GM18505 (cell line): Measurements from ENCODE around the gene SHF.
"Not testable (repeated sequence)": the region's sequence is repeated elsewhere in the genome, so short reads cannot be mapped to it uniquely, and the experiment has no call there.

ENCODE experiments used
- ATAC-seq: cut with Tn5 transposase; IDR thresholded peaks from one replicate; pipeline ENCODE4 v1.9.1; 2021; ENCODE audit not compliant: unreplicated experiment
- POLR2A ChIP-seq: IDR thresholded peaks from 4 replicates; pipeline ENCODE4 v1.6.1; 2011; ENCODE audit warnings: borderline replicate concordance; ENCODE audit not compliant: insufficient read depth, insufficient read length; ENCODE audit errors: extremely low read depth

The SHF gene

DNA sequence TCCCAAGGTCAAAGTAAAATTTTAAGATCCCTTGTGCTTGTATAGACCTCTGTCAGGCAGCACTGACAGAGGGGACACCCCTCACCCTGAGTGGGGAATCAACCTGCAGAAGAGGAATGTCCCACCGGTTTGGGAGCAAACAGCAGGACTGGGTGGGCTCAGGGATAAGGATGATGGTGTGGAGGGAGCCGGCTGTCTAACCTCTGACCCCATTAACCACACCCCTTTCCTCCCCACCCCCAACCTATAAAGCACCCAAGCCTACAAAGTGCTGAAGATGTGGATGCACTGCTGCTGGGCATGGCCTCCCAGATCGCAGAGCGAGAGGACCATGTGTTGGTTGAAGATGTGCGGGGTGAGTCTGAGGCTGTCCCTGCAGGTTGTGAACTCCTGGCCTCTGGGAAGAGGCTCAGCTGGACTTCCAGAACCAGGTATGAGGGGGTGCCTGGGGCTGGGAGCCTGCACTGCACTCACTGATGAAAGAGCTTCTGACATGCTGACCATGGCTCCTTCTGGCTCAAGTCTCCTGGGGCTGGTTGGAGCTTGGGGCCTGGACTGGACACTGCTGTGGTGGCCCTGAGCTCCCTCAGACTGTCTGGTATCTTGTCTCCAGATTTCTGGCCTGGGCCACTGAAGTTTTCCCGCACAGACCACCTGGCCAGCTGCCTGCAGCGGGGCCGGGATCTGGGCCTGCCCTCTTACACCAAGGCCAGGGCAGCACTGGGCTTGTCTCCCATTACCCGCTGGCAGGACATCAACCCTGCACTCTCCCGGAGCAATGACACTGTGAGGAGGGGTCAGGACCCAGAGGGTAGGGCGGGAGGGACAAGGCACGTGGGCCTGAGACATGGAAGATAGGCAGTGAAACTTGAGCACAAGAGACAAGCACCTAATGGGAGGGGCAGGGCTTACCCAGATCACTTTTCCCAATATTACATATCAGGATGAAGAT is 48.7 kb downstream of the SHF start:
- no peak for TF ChIP-seq POLR2A
- ATAC-seq, result no peak

DNA sequence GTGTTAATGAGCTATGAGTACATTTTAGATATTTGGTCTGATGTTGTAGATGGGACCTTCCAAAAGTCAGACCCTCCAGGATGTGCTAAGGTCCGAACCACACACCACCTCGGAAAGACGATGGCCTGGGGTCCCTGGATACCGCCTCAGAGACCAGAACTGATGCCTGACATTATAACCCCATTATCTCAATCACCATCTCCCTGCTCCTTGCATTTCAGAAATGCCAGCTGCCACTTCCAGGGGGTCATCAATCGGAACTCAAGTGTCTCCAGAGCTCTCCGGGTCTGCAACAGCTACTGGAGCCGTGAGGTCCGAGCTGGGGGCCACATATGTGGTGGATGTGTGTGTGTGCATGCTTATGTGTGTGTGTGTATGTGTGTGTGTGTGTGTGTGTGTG is 50.1 kb downstream of the SHF start:
- no peak for ATAC-seq
- TF ChIP-seq POLR2A, result no peak

DNA sequence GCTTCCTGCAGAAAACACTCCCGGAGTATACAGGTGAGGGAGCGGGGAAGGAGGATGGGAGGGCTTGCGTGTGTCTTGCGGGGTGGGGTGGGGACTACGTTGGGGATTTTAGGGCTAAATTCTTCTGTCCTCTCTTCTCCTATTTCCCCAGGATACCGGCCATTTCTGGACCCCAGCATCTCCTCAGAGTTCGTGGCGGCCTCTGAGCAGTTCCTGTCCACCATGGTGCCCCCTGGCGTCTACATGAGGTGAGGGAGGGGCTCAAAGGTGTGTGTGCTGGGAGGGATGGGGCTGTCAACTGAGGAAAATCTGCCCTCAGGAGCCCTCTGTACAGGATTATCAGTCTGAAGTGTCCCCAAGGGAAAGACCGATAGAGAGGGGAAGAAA is 51.4 kb downstream of the SHF start:
- ATAC-seq, result no peak
- TF ChIP-seq POLR2A, result no peak

DNA sequence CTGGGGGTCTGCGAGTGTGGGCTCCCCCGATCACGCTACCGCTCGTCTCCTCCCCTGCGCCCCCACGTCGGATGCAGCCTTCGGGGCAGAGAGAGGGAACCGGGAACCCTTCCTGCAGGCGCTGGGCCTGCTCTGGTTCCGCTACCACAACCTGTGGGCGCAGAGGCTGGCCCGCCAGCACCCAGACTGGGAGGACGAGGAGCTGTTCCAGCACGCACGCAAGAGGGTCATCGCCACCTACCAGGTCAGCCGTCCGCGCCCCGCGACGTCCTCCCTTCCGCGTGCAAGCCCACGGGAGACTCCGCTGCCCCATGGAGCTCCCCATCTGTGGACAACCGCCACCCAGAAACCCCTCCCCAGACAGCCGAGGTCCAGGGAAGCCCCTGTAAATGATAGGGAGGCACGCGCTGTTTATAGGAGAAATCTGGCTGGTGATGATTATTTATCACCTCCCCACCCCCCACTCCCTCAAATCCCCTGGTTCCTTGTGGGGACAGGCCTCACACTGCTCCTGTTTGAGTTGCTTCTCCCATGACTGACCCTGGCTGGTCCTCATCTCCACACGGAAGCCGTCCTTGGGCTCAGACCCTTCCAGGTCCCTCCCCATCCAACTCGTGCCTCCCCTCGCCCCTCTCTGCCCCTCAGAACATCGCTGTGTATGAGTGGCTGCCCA is 51.9 kb downstream of the SHF start:
- ATAC-seq, result not testable (repeated sequence)

DNA sequence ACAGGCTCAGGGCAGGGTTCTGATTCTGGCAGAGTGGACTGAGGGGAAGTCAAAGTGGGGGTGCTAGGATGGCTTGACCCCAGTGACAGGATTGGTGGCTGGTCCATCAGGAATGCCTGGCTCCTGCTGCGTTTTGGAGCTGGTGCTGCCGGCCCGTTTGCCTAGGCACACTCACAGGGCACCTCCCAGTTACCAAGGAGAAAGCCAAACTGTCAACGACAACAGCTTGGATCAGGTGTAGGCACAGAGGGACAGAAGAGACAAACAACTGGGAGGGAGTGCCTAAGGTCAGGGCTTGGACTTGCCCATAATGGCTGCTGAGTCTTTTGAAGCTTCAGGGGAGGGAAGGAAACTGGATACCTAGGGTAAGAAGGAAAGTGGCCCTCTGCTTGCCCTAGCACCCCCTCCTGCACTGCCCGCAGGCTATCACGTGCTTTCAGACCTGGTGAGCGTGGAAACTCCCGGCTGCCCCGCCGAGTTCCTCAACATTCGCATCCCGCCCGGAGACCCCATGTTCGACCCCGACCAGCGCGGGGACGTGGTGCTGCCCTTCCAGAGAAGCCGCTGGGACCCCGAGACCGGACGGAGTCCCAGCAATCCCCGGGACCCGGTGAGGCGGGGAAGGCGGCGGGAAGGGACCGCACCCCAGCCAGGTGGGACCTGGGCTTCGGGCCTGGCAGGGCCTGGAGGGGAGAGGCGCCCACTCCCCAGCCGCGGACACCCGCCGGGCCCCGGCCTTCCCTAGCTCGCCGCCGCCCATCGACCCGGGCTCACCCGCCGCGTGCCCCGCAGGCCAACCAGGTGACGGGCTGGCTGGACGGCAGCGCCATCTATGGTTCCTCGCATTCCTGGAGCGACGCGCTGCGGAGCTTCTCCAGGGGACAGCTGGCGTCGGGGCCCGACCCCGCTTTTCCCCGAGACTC is 52.8 kb downstream of the SHF start:
- TF ChIP-seq POLR2A, result no peak
- ATAC-seq, result no peak

DNA sequence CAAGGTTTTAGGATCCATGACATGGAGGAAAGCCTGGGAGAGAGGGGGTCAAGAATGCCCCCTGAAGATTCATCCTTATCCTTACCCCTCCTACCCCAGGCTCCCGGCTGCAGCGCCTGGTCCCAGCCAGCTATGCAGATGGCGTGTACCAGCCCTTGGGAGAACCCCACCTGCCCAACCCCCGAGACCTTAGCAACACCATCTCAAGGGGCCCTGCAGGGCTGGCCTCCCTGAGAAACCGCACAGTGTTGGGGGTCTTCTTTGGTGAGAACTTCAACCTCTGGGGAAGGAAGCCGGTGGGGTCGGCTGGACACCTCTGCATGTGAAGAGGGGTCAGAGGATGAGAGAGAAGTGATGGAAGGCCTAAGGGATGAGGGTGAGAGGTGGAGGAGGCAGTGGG is 53.7 kb downstream of the SHF start:
- TF ChIP-seq POLR2A, result no peak

DNA sequence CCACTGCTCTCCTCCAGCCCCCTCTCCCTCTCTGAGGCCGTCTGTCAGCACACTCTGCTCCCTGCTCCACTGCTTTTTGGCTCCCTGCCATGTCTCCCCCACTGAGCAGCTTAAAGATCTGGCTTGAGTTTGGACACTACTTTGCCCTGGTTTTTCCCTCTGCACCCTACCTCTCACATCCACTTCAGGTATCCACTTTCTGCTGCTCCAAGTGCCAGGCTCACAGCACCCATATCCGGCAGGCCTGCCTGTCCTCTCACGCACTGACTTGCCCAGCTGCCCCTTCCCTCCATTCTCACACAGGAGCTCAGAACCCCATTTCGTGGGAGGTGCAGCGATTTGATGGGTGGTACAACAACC is 54.2 kb downstream of the SHF start:
- no peak for TF ChIP-seq POLR2A
- ATAC-seq, result no peak

More for the DNA sequence above, 53.7 kb downstream of the SHF start:
- no peak for ATAC-seq

DNA sequence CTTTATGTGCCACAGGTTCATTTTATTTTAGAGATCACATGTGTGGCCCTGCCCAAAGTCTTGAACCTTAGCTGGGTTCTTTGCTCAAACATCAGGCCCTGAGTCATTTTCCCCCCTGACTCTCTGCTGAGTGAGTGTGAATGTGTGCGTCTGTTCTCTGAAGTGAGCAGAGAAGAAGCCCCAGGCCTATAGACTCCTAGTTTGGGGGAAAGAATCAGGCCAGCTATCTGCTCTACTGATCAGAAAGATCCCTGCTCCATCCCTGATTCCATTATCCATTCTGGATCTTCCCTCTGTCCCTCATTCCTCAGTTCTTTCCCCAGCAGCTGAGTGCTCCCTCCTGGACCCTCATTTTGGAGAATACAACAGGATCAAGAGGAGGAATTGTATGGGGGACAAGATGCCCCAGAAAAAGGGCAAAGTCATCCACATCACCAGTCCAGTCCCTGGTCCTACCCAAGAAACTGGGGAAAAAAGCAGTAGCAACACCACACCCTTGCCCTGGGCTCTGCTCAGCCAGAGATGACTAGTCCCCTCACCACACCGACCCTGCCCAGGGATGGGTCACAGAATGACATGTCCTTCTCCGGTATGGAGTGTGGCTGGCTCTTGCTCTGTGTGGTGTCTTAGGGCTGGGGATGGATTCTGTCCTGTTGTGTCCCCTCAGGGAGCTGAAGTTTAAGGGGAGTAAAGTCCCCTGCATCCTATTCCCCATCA is 54.8 kb downstream of the SHF start:
- ATAC-seq, result no peak
- no peak for TF ChIP-seq POLR2A

DNA sequence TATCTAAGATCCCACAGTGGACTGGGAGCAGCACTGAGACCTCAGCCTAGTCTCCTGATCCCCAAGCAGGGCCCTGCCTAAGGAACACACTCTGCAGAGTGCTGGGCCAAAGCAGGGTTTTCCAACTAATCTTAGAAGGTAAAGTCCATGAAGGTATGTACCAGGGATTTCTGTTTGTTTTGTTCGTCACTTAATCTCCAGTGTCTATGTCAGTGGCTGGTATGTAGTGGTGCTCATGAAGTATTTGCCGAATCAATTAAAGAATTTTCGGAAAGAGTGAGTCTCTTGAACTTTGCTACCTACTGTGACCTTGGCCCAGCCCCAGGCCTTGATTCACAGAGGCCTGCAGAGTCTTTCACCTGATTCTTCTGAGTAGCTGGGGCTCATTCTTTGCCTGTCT is 56.3 kb downstream of the SHF start:
- ATAC-seq, result no peak

DNA sequence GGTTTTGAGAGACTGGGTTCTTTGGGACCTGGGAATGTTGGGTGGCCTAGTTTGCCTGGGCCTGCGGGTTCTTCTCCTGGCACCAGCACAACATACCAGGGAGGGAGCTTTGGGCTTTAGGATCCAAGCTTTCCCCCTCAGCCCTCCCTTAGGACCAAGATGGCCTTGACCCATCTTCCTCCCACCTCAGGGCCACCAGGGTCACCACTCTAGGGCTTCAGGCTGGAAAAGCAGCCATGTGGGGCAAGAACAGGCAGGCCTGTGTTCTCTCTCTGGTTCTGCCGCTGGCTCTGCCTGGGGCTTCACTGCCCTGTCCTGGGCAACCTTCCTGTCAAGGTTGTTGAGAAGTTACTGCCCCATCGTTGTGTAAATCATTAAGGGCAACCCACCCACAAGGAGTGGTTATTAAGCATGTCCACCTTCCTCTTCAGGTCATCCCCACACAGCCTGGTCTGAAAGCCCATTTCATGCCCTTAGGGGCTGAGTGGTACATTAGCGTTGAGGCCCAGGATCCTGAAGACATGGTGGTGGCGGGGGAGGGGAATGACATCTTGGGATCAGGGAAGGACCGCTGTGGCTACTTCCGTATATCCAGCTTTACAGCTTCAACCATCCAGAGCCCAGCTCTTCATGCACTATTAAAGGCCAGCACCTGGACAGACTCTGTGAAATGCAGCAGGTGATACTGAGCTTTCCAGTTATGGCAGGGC is 57.3 kb downstream of the SHF start:
- ATAC-seq, result no peak
- TF ChIP-seq POLR2A, result no peak

More for the DNA sequence above, 56.3 kb downstream of the SHF start:
- no peak for TF ChIP-seq POLR2A

DNA sequence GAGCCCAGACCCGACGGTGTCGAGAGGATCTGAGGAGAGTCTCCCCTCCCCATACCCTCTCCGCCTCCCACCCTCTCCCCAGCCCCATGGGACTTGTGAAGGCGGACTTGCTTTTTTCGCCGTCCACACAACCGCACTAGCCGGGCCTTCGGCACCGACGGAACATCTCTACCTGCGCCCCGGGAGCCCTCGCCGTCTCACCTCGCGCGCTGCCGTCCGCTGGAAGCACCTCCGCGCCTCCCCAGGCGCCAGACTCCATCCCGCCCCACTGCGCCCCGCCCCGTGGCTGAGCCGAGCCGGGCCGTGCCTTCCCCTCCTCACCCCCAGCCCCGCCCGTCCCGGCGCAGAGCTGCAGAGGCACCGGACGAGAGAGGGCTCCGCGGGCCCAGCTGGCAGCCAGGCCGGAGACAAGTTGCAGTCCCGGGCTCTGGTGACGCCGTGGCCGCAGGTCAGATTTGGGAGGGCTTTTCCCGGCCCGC is 58.1 kb downstream of the SHF start, which contains the start of the genes DUOX1 and DUOXA1:
Gene DUOX1, plus strand, starts transcription at position 344 of the 479 bp plus-strand sequence. CDS start 1,973 bp downstream, outside the sequence.
Gene DUOXA1, minus strand, starts transcription at position 229 of the 479 bp plus-strand sequence. CDS start 6,865 bp downstream, outside the sequence.
- no peak for TF ChIP-seq POLR2A
- ATAC-seq, result no peak
